GM18499 (cell line): Measurements from ENCODE around the gene HPS1.
A peak's percentile ranks its signal among the peaks of the same experiment; 100 is the strongest.

Experiments
- ATAC-seq: cut with Tn5 transposase; IDR thresholded peaks from one replicate; pipeline ENCODE4 v1.9.1; 2021; ENCODE audit warnings: moderate number of reproducible peaks; ENCODE audit not compliant: insufficient read depth, unreplicated experiment

HPS1 gene

GRCh38 chr10:98465866-98466265, 19.1 kb upstream of the HPS1 start:
- ATAC-seq, result no peak

DNA sequence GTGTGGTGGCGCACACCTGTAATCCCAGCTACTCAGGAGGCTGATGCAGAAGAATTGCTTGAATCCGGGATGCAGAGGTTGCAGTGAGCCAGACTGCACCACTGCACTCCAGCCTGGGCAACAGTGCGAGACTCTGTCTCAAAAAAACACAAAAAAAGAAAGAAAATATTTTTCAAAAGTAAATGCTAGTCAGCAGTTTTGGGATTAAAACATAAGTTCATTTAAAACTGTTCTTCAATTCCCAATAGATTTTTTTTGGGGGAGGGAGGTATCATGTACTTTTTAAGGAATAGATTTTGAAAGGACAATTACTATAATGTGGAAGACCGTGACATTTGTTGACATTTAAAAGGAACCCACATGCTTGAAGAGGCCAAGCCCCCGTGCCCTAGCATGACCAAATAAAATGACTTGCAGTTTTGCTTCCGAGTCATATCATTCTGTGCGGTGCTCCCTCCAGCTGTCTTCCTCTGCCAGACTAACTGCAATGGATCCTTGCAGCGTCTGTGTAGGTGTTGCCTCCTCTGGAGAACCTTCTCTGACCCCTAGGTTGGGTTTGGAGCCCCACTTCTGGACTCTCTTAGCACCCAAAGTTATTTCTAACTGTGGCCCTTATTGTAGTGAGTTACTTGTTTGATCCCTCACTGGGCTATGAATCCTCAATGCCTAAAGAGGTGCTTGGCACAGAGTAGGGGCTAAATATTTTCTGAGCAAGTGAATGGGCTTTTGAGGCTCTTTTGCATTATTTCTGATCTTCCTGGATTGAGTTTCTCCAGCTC, 17.4 kb upstream of the HPS1 start:
- no peak for ATAC-seq

DNA sequence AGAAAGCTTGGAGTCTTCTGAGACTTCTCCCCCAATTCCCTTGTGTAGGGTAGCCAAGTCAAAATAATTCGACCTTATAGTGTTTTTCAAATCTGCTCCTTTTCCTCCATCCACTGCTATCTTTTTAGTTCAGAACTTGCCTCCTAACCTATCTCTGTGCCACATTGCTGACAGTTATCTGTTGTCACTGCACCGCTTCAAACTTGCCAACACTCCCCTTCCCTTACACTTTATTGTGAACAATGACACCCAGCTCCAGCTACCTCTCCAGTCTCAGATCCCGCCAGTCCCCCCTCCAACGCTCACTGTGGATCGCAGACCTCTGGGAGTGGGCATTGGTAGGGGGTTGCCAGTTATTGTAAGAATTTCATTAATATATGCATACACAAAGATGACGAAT, 16.3 kb upstream of the HPS1 start:
- ATAC-seq, result no peak

DNA sequence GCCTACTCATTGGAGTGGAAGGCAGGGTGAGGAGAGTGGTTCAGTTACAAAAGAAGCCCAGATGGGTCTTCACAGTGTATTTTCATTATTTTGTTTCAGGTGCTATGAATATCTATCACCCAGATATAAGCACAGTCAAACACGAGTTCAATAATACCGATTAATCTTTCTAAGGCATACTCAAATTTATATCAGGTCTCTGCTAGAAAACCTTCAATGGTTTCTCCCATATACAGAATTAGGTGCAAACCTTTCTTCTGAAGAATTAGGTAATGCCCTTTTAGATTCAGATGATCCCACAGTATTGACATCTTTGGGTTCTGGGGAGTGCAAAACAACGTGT, 14.7 kb upstream of the HPS1 start:
- no peak for ATAC-seq

GRCh38 chr10:98460837-98461499, 14.2 kb upstream of the HPS1 start:
- no peak for ATAC-seq

DNA sequence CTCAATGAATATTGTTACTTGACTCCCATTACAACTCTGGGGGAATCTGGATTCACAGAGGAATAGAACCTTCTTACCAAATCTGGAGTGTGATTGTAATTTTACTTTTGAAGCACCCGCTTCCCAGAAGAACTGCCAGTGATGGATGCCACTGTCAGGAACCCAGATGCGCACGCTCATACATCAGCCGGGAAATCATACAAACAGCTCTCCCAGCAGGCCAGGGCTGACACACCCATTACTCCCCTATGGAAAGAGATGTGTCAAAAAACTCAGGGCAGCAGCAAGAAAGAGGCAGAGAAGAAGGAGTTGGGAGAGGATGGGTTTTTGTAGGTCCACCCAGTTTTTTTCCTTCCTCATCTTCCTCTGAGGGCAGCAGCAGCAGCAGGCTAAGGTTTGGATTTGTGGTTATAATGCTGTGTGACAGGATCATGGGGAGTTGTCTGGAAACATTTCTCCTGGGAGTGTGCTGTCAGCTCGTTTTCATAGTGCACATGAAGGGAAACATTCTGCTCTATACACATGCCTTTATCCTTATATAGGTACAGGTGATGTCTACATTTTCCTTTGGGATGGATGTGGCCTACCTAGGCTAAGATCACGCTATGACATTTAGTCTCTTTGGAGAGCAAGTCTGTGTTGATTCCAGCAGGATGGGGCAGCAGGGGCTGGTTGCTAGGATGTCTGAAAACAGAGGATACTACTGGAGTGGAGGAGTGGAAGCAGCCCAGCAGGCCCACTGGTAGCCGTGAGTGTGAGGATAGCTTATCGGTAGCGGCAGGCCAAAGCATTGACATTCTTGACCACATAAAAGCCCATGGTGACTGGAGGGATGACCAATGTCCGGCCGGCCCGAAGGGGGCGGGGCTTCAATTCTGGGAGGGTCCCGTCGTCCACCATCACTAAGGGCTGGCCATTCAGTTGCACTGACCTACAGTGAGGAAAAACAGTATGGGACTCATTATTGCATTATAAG, 12.4 kb upstream of the HPS1 start:
- ATAC-seq, result no peak

DNA sequence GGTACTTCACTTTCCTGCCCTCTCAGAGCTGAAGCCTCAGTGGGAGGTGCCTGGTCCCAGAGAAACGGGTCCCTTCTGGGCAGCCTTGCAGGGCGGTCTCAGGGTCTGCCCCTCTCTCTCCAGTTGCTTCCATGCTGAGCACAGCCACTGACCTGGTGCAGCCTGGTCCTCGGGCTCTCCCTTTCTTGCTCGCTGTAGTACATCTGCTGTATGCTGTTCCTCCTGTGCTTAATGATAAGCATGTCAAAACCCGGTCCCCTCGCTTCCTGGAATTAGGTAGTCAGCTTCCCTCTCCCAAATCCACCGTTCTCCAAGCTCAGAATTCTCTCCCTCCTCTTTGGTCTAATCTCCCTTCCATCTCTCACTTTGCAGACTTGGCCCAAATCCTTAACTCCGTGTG, 11.0 kb upstream of the HPS1 start:
- ATAC-seq, result no peak

DNA sequence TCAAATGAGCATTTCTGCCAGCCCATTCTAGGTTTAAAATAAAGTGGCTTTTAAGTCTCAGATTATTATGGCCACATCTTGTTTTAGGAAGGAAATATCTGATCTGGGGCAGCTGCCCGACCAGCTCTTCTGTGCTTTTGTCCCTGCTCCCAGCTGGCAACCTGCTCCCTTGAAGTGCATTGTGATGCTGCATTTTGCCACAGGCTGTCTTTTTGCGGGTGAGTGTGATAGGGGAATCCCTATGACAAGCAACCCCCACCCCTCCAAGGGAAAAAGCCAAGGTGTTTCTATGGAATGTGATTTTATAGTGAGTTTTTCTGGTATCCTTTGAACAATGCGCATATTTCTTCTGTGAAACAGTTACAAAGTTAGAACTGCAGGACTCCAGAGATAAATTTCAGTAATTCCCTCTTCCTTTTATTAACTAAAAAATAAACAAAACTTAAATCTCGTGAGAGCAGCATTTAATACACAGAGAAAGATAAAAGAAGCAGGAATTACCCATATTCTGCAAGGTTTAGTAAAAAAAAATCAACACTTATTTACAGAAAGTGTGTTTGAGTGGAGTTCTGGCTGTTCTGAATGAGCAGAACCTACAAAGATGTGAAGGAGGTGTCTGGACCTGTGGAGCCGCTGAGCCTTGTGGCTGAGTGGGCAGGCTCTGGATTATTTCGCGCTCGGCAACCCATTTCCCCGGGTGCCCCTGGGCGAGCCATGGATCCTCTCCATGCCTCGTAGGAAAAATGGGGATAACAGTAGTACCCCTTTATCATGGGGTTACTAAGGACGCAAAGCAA, 10.1 kb upstream of the HPS1 start:
- no peak for ATAC-seq

GRCh38 chr10:98456043-98456570, 9.4 kb upstream of the HPS1 start:
- ATAC-seq, result no peak

DNA sequence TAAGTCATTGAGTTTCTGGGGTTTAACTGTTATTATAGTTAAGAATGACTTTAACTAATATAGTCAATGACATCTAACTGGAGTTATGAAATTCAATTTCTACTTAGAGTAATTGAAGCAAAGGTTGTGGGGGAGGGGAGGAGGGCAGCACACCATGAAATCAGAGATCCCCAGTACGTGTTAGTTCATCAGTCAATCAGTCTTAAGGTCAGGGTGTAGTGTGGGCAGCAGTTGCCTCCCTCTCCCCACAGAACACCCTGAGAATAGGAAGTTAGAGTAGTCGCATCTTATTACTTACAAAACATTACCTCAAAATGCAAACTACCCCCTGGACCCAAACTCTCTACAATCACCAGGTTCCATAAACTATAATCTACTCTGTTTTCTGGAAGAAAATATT, 7.0 kb upstream of the HPS1 start:
- ATAC-seq, result no peak

- ATAC-seq, result no peak
Observed at GRCh38 chr10:98450618-98451017, 3.9 kb upstream of the HPS1 start.

DNA sequence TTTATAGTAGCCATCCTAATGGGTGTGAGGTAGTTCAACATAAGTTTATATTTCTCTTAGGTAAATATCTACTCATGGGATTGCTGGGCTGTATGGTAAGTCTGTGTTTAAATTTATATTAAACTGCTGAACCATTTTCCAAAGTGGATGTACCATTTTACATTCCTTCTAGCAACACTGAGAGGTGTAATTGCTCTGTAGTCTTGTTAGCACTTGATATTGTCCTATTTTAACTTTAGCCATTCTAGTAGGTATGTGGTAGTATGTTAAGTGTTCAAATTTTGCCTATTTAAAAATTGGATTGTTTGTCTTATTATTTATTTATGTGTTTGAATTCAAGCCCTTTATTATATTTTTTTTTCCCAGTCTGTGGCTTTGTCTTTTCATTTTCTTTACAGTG, 2.6 kb upstream of the HPS1 start:
- ATAC-seq, result no peak

- peak; percentile 1 for ATAC-seq
Observed at GRCh38 chr10:98446151-98446660, 529 bp downstream of the HPS1 start.

- no peak for ATAC-seq
Observed at GRCh38 chr10:98445200-98445812, 1.4 kb downstream of the HPS1 start.

DNA sequence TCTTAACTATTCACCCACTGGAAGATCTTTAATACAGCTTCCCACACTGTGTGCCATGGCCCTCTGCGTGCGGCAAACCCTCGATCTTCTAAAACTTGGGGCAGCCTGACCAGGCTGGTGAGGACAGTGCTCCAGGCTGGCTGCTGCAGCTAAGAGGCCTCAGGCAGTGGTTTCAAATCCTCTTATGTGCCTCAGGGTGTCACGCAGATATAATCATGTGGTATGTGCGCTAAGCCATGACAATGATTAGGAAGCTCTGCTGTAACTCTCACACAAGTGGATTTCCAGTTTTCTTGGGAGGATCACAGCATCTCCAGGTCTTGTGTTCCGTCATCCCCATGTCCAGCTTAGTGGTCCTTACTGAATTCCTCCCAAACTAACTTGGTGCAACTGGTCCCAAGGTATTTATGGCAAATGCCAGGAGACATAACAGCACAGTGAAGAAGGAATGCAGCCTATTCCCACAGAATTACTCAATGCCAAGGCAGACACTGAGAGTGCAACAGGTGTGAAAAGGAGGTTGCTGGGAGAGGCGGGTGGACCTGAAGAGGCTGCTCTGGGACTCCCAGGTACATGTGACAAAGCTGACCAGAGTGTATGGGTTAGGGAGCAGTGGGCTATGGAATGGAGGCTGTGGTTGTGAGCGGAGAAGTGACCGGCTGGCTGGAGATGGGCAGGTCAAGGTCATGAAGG, 2.3 kb downstream of the HPS1 start:
- no peak for ATAC-seq

DNA sequence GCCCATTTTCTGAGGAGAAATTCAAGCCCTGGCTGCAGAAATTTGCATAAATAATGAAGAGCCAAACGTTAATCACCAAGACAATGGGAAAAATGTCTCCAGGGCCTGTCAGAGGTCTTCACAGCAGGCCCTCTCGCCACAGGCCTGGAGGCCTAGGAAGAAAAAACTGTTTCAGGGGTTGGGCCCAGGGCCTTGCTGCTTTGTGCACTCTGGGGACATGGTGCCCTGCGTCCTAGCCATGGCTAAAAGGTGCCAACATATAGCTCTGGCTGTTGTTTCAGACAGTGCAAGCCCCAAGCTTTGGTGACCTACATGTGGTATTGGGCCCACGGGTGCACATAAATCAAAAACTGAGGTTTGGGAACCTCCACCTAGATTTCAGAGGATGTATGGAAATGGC, 8.0 kb downstream of the HPS1 start:
- ATAC-seq, result no peak

DNA sequence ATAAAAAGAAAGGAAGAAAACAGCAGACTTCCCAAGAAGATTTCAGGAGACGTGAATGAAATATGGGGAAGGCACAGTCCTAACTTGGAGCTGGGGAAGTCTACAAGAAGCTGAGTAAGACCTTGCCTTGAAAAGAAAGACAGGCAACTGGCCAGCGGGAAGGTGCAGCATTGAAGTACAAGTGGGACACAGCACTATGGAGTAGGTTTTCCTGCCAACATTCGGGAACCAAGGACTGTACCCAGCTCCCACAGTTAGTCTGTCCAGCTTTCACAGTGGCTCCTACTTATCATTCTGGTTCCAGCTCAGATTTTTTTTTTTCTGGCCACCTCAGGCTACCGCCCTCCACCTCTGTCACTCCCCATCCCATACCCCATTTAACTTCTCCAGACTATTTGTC, 10.0 kb downstream of the HPS1 start:
- no peak for ATAC-seq

DNA sequence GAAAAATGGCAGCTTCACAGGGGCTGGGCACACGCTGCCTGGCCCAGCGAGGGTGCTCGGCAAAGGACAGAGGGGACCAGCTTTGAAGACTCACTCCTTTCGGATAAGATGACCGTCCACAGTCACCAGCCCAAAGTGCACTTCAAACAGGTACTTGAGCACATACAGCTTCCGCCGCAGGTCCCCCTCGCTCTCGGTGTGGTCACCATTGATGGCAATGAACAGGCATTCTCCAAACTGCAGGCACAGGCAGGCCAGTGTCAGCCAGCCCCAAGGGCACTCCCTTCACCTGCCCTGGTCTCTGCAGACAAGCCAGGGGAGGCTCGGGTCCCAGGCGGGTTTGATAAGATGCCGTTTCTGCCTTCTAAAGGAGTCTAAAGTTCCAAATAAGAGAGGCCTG, 11.6 kb downstream of the HPS1 start:
- ATAC-seq, result no peak
